DMS 273 (cell line): ENCODE data around the gene ASB1.
A peak's percentile ranks its signal among the peaks of the same experiment; 100 is the strongest.
"Not testable (repeated sequence)": the region's sequence is repeated elsewhere in the genome, so short reads cannot be mapped to it uniquely, and the experiment has no call there.

Experiments
- DNase-seq: peaks from one replicate; lab custom pipeline; 2025; ENCODE audit not compliant: unreplicated experiment; lab: John Stamatoyannopoulos, UW

Gene ASB1

GRCh38 chr2:238441262-238442114, 14.8 kb downstream of the ASB1 start:
- DNase-seq = no peak

- not testable (repeated sequence) for DNase-seq
Measured at GRCh38 chr2:238442257-238442656, 15.5 kb downstream of the ASB1 start.

- DNase-seq = no peak
Measured at GRCh38 chr2:238444242-238444641, 17.5 kb downstream of the ASB1 start.

- no peak for DNase-seq
Measured at GRCh38 chr2:238445409-238446190, 18.9 kb downstream of the ASB1 start.

- no peak for DNase-seq
Measured at GRCh38 chr2:238446371-238446770, 19.6 kb downstream of the ASB1 start.

- DNase-seq = no peak
Measured at GRCh38 chr2:238448031-238448955, 21.6 kb downstream of the ASB1 start.

GRCh38 chr2:238449241-238449640, 22.5 kb downstream of the ASB1 start:
- no peak for DNase-seq

- DNase-seq = no peak
Measured at GRCh38 chr2:238449909-238450417, 23.2 kb downstream of the ASB1 start.

GRCh38 chr2:238450440-238450861, 23.7 kb downstream of the ASB1 start:
- DNase-seq = no peak

GRCh38 chr2:238453842-238454241, 27.1 kb downstream of the ASB1 start:
- no peak for DNase-seq

GRCh38 chr2:238456449-238456848, 29.7 kb downstream of the ASB1 start:
- DNase-seq = no peak

GRCh38 chr2:238456970-238457926, 30.5 kb downstream of the ASB1 start:
- DNase-seq = no peak

GRCh38 chr2:238457927-238458324, 31.2 kb downstream of the ASB1 start:
- DNase-seq = no peak

GRCh38 chr2:238458651-238459050, 31.9 kb downstream of the ASB1 start:
- peak; percentile 40 for DNase-seq

GRCh38 chr2:238459081-238459629, 32.4 kb downstream of the ASB1 start:
- DNase-seq = peak; percentile 40

- DNase-seq = no peak
Measured at GRCh38 chr2:238461051-238461450, 34.3 kb downstream of the ASB1 start.

GRCh38 chr2:238461491-238461890, 34.8 kb downstream of the ASB1 start:
- DNase-seq = no peak

- DNase-seq = no peak
Measured at GRCh38 chr2:238461916-238462315, 35.2 kb downstream of the ASB1 start.

- DNase-seq = peak; percentile 71
Measured at GRCh38 chr2:238462782-238463396, 36.2 kb downstream of the ASB1 start.
